HCT116 (cell line): ENCODE data around the gene TGM1. TPM values are rescaled to one million over a fixed set of nuclear protein-coding genes. Genes with fewer than 3 reads are reported as not detected.

ENCODE experiments used
- ATAC-seq: fragments of 200-7000 bp; cut with Tn5 transposase; 2 replicates; pipeline ENCODE4 v1.9.1; 2020; ENCODE audit warnings: mild to moderate bottlenecking, moderate library complexity
- BruUV-seq: library from RNA; stranded (reverse); fragments of 400-500 nt; replicated peaks from 2 replicates; lab custom pipeline; 2021; lab: Mats Ljungman, UMichigan
- CTCF ChIA-PET: fragments of 300-600 bp; sonication (Branson Sonifier 250); formaldehyde crosslinking; loops from one replicate; lab custom pipeline; 2021; ENCODE audit warnings: antibody characterized with exemption; lab: Charles Lee
- POLR2A ChIA-PET: fragments of 300-600, 350-600 bp; sonication (Branson Sonifier 250); formaldehyde crosslinking; loops from one replicate; lab custom pipeline; 2021; ENCODE audit warnings: antibody characterized with exemption; lab: Charles Lee
- RAD21 ChIA-PET, 2 experiments: fragments of 300-600 bp; sonication (Branson Sonifier 250); formaldehyde crosslinking; loops; one replicate each; lab custom pipeline; 2023; ENCODE audit warnings: low total read pairs in 2 of 2; ENCODE audit not compliant: uncharacterized antibody in 2 of 2, unreplicated experiment in 2 of 2, low non-redundant PET in 1 of 2; lab: Charles Lee
- DNase-seq: peaks from one replicate; pipeline ENCODE4 v3.0.0-alpha.2; 2010; ENCODE audit warnings: low read depth, low spot score
- H2AFZ ChIP-seq: fragments of 200-600 bp; shearing (Covaris generic), sonication (generic); 2 replicates; pipeline ENCODE4 v1.6.1; 2017; ENCODE audit warnings: low read depth, mixed run types, mixed read lengths, antibody characterized with exemption, low read length; ENCODE audit not compliant: poor library complexity, severe bottlenecking
- H3K27ac ChIP-seq: 2 replicates; pipeline ENCODE4 v1.5.1; 2012; ENCODE audit warnings: low read depth, low read length
- H3K27me3 ChIP-seq: fragments of 200-600 bp; sonication (generic); 2 replicates; pipeline ENCODE4 v1.6.1; 2016; ENCODE audit warnings: mixed run types, low read length, mixed read lengths; ENCODE audit not compliant: insufficient read depth
- H3K36me3 ChIP-seq, 2 experiments: fragments of 200-500 bp in 1 of 2; fragments of 200-600 bp in 1 of 2; sonication (Bioruptor generic) in 1 of 2; sonication (generic) in 1 of 2; 2 replicates each; pipeline versions ENCODE4 v1.5.1 to v1.6.1; 2014 to 2016; ENCODE audit warnings: low read length in 2 of 2, inconsistent platforms in 1 of 2, mixed read lengths in 1 of 2, mixed run types in 1 of 2; ENCODE audit not compliant: insufficient read depth in 2 of 2, control insufficient read depth in 1 of 2
- H3K4me1 ChIP-seq, 2 experiments: fragments of 200-600 bp in 1 of 2; sonication (generic) in 1 of 2; 2 replicates each; pipeline versions ENCODE4 v1.5.1 to v1.6.1; 2012 to 2017; ENCODE audit warnings: low read length in 2 of 2, inconsistent platforms in 1 of 2, mild to moderate bottlenecking in 1 of 2, mixed read lengths in 1 of 2, mixed run types in 1 of 2, moderate library complexity in 1 of 2; ENCODE audit not compliant: insufficient read depth in 2 of 2, control insufficient read depth in 1 of 2
- H3K4me2 ChIP-seq: fragments of 200-600 bp; sonication (generic); 2 replicates; pipeline ENCODE4 v1.6.1; 2017; ENCODE audit warnings: mixed run types, low read length, mixed read lengths
- H3K4me3 ChIP-seq, 2 experiments: fragments of 200-600 bp in 1 of 2; sonication (generic) in 1 of 2; replicated peaks in 1 of 2; 2 replicates each; pipeline ENCODE4 v1.5.1; 2011 to 2016; ENCODE audit warnings: low read length in 2 of 2, control low read depth in 1 of 2, low read depth in 1 of 2, mild to moderate bottlenecking in 1 of 2, mixed read lengths in 1 of 2, mixed run types in 1 of 2
- H3K79me2 ChIP-seq: fragments of 200-600 bp; sonication (generic); 2 replicates; pipeline ENCODE4 v1.6.1; 2017; ENCODE audit warnings: mild to moderate bottlenecking, mixed run types, low read length, moderate library complexity, mixed read lengths; ENCODE audit not compliant: insufficient read depth
- H3K9ac ChIP-seq: fragments of 200-600 bp; sonication (generic); 2 replicates; pipeline ENCODE4 v1.6.1; 2016; ENCODE audit warnings: low read length, mixed read lengths
- H3K9me2 ChIP-seq: fragments of 200-600 bp; sonication (generic), shearing (Covaris generic); 2 replicates; pipeline ENCODE4 v1.6.1; 2017; ENCODE audit warnings: mixed run types, mild to moderate bottlenecking, moderate library complexity; ENCODE audit not compliant: insufficient read depth
- H3K9me3 ChIP-seq, 2 experiments: fragments of 200-500 bp in 1 of 2; fragments of 200-600 bp in 1 of 2; sonication (Bioruptor generic) in 1 of 2; sonication (generic) in 1 of 2; 2 replicates each; pipeline ENCODE4 v1.6.1; 2014 to 2017; ENCODE audit warnings: low read length in 2 of 2, mixed read lengths in 2 of 2, inconsistent platforms in 1 of 2, low read depth in 1 of 2, mild to moderate bottlenecking in 1 of 2, mixed run types in 1 of 2, moderate library complexity in 1 of 2; ENCODE audit not compliant: control insufficient read depth in 1 of 2, insufficient read depth in 1 of 2
- H4K20me1 ChIP-seq: fragments of 200-600 bp; sonication (generic), shearing (Covaris generic); 2 replicates; pipeline ENCODE4 v1.6.1; 2017; ENCODE audit warnings: mixed run types, mild to moderate bottlenecking, moderate library complexity; ENCODE audit not compliant: insufficient read depth
- ATF3 ChIP-seq: IDR thresholded peaks from 2 replicates; pipeline ENCODE4 v1.6.1; 2012
- ELF1 ChIP-seq: IDR thresholded peaks from 2 replicates; pipeline ENCODE4 v1.6.1; 2012; ENCODE audit warnings: low read depth, borderline replicate concordance
- EZH2phosphoT487 ChIP-seq: fragments of 200-600 bp; IDR thresholded peaks from 2 replicates; pipeline ENCODE4 v1.6.1; 2018; ENCODE audit warnings: antibody characterized with exemption, borderline replicate concordance
- POLR2A ChIP-seq: IDR thresholded peaks from 2 replicates; pipeline ENCODE4 v1.7.0; 2011; ENCODE audit warnings: borderline replicate concordance; ENCODE audit not compliant: insufficient read depth, insufficient read length; ENCODE audit errors: extremely low read depth
- intact Hi-C: fragments of 100-400 bp; cut with micrococcal nuclease; formaldehyde crosslinking; loops from 2 replicates; pipeline ENCODE4 v1.10.0; 2022
- total RNA-seq: library from RNA; stranded (reverse); gene quantifications from one replicate; pipeline ENCODE4 v1.2.1, GENCODE V29; 2021; ENCODE audit not compliant: unreplicated experiment
- TF ChIP-seq, protein P1 (sequence below): IDR thresholded peaks from 2 replicates; pipeline ENCODE4 v1.6.1; 2012
- TF ChIP-seq, protein P2 (sequence below): IDR thresholded peaks from 2 replicates; pipeline ENCODE4 v1.6.1; 2011; ENCODE audit warnings: mild to moderate bottlenecking, low read length, moderate library complexity; ENCODE audit not compliant: insufficient replicate concordance; ENCODE audit errors: extremely low read depth

TGM1 gene
- total RNA-seq, 1 experiment from 2014 or later: 5.6 TPM

DNA sequence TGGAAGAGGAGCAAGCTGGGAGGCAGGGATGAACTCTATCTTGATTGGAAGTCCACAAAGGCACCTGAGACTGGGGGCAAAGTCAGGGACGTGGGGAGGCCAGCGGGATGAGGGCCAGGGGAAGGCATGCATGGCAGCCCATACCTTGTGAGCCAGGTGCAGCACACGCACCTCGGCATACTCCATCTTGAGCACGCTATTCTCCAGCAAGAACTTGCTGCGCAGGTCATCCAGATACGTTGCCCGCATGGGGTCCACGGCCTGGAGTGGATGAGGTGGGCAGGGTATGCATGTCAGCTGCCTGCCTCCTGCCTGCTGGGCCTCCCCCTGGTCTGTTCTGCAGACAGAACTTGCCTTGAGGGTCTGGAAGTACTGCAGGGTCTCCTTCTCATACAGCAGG, 4.5 kb upstream of the TGM1 start:
- BruUV-seq: no TSS peak
- DNase-seq (no peak), ATAC-seq (no peak)
- no peaks in the 10 kb centered on the region for H3K27me3 ChIP-seq
- intact Hi-C loops: no loop called here
- no peaks in the 10 kb centered on the region for H3K9me2 ChIP-seq
- no peak for TF ChIP-seq POLR2A
- TF ChIP-seq ELF1: no peak
- TF ChIP-seq ATF3: no peak
- TF ChIP-seq, protein P1, sequence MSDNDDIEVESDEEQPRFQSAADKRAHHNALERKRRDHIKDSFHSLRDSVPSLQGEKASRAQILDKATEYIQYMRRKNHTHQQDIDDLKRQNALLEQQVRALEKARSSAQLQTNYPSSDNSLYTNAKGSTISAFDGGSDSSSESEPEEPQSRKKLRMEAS: no peak
- TF ChIP-seq, protein P2, sequence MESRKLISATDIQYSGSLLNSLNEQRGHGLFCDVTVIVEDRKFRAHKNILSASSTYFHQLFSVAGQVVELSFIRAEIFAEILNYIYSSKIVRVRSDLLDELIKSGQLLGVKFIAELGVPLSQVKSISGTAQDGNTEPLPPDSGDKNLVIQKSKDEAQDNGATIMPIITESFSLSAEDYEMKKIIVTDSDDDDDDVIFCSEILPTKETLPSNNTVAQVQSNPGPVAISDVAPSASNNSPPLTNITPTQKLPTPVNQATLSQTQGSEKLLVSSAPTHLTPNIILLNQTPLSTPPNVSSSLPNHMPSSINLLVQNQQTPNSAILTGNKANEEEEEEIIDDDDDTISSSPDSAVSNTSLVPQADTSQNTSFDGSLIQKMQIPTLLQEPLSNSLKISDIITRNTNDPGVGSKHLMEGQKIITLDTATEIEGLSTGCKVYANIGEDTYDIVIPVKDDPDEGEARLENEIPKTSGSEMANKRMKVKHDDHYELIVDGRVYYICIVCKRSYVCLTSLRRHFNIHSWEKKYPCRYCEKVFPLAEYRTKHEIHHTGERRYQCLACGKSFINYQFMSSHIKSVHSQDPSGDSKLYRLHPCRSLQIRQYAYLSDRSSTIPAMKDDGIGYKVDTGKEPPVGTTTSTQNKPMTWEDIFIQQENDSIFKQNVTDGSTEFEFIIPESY: no peak
- no peak for TF ChIP-seq EZH2phosphoT487
- H3K4me3 ChIP-seq: no peak overlapping the region
- H3K4me1 ChIP-seq: peaks cover 5 to 17% of the 10 kb centered on the region in 2 experiments; a peak in 3 of 4 replicates
- H3K9ac ChIP-seq: no peak overlapping the region
- ChIA-PET CTCF (interaction anchor here (0.7 kb wide), 1 partner anchor 169 kb away, joined by 3 read pairs; no protein-coding TSS in a partner anchor), POLR2A (no interaction called here), RAD21 (no interaction called here)
- peaks cover 4% of the 10 kb centered on the region; the same call in 1 of the 2 replicates for H3K79me2 ChIP-seq
- H3K27ac ChIP-seq: no peak overlapping the region
- no peak overlapping the region for H2AFZ ChIP-seq
- H4K20me1 ChIP-seq: no peaks in the 10 kb centered on the region
- no peaks in the 10 kb centered on the region for H3K9me3 ChIP-seq
- H3K4me2 ChIP-seq: no peak overlapping the region
- no peaks in the 10 kb centered on the region; a peak in 1 of 4 replicates for H3K36me3 ChIP-seq
